OCI-LY7 (cell line): ENCODE data around the gene ANKK1. TPM values are rescaled to one million over a fixed set of nuclear protein-coding genes. Genes with fewer than 3 reads are reported as not detected.

Experiments used
- BruUV-seq: library from RNA; stranded (reverse); fragments of 400-500 nt; replicated peaks from 2 replicates; lab custom pipeline; 2021; lab: Mats Ljungman, UMichigan
- CTCF ChIA-PET: fragments of 300-600 bp; sonication (Branson Sonifier 250); formaldehyde crosslinking; loops from one replicate; lab custom pipeline; 2022; ENCODE audit warnings: antibody characterized with exemption; ENCODE audit not compliant: unreplicated experiment; lab: Charles Lee
- POLR2A ChIA-PET: fragments of 300-600 bp; sonication (Branson Sonifier 250); formaldehyde crosslinking; loops from one replicate; lab custom pipeline; 2022; ENCODE audit warnings: antibody characterized with exemption; lab: Charles Lee
- DNase-seq: peaks from one replicate; pipeline ENCODE4 v3.0.0-alpha.2; 2015; ENCODE audit warnings: low spot score
- H2AFZ ChIP-seq: fragments of 200-600 bp; sonication (generic), shearing (Covaris generic); 2 replicates; pipeline ENCODE4 v1.6.1; 2014; ENCODE audit warnings: mild to moderate bottlenecking, antibody characterized with exemption, low read length, moderate library complexity
- H3K27ac ChIP-seq: fragments of 200-600 bp; sonication (generic); 2 replicates; pipeline ENCODE4 v1.5.1; 2014; ENCODE audit warnings: mixed run types, low read depth, mild to moderate bottlenecking, moderate library complexity, low read length, inconsistent platforms; ENCODE audit not compliant: poor library complexity, severe bottlenecking
- H3K36me3 ChIP-seq: fragments of 200-600 bp; sonication (generic); 2 replicates; pipeline ENCODE4 v1.6.1; 2014; ENCODE audit warnings: mild to moderate bottlenecking, antibody characterized with exemption, low read length, moderate library complexity, mixed read lengths; ENCODE audit not compliant: insufficient read depth
- H3K4me1 ChIP-seq: fragments of 200-600 bp; sonication (generic); 2 replicates; pipeline ENCODE4 v1.5.1; 2014; ENCODE audit warnings: mild to moderate bottlenecking, low read length; ENCODE audit not compliant: insufficient read depth, poor library complexity, severe bottlenecking
- H3K4me2 ChIP-seq: fragments of 200-600 bp; sonication (generic); 2 replicates; pipeline ENCODE4 v1.6.1; 2014; ENCODE audit warnings: mild to moderate bottlenecking, low read length
- H3K4me3 ChIP-seq: fragments of 200-600 bp; sonication (generic); 2 replicates; pipeline ENCODE4 v1.5.1; 2014; ENCODE audit warnings: mild to moderate bottlenecking, low read depth, low read length; ENCODE audit not compliant: poor library complexity, severe bottlenecking
- H3K79me2 ChIP-seq: fragments of 200-600 bp; sonication (generic); 2 replicates; pipeline ENCODE4 v1.6.1; 2016; ENCODE audit warnings: low read depth, mild to moderate bottlenecking, low read length, moderate library complexity, mixed read lengths; ENCODE audit not compliant: insufficient read depth
- H3K9me2 ChIP-seq: fragments of 200-600 bp; sonication (generic); 2 replicates; pipeline ENCODE4 v1.6.1; 2016; ENCODE audit warnings: mild to moderate bottlenecking, low read length, mixed read lengths; ENCODE audit not compliant: insufficient read depth
- H3K9me3 ChIP-seq: fragments of 200-600 bp; sonication (generic); 2 replicates; pipeline ENCODE4 v1.6.1; 2014; ENCODE audit warnings: mild to moderate bottlenecking, mixed run types, low read length, mixed read lengths
- H4K20me1 ChIP-seq: fragments of 200-600 bp; sonication (generic); 2 replicates; pipeline ENCODE4 v1.6.1; 2014; ENCODE audit warnings: mild to moderate bottlenecking, antibody characterized with exemption, low read length, moderate library complexity, mixed read lengths; ENCODE audit not compliant: insufficient read depth
- CTCF ChIP-seq: fragments of 200-600 bp; sonication (generic); conservative IDR thresholded peaks from 2 replicates; pipeline ENCODE4 v1.5.1; 2014; ENCODE audit warnings: mild to moderate bottlenecking, antibody characterized with exemption, low read length, moderate library complexity, mixed read lengths
- EZH2phosphoT487 ChIP-seq: fragments of 200-600 bp; sonication (generic); IDR thresholded peaks from 2 replicates; pipeline ENCODE4 v1.6.1; 2018; ENCODE audit warnings: low read depth, borderline replicate concordance, mild to moderate bottlenecking, mixed run types, antibody characterized with exemption, low read length, moderate library complexity, mixed read lengths
- intact Hi-C: fragments of 100-400 bp; cut with micrococcal nuclease; formaldehyde crosslinking; loops from one replicate; pipeline ENCODE4 v1.10.0; 2022; ENCODE audit not compliant: unreplicated experiment
- total RNA-seq, 2 experiments: library from RNA; depleted of rRNA in 1 of 2; stranded (reverse); fragments of >200 nt in 1 of 2; shearing (Covaris generic) in 1 of 2; gene quantifications; 2 replicates each; pipeline ENCODE4 v1.2.3, GENCODE V29; 2014 to 2022

Gene ANKK1
- total RNA-seq, 2 experiments from 2014 or later = not detected

GRCh38 chr11:113386866-113387265, 713 bp upstream of the ANKK1 start:
- intact Hi-C loops = no loop called here
- no peak overlapping the region for H3K4me2 ChIP-seq
- no peak overlapping the region for H2AFZ ChIP-seq
- no peaks in the 10 kb centered on the region for H3K79me2 ChIP-seq
- H3K36me3 ChIP-seq = no peaks in the 10 kb centered on the region
- no peaks in the 10 kb centered on the region for H4K20me1 ChIP-seq
- no peak overlapping the region for H3K4me3 ChIP-seq
- DNase-seq = no peak
- ChIA-PET CTCF (no interaction called here), POLR2A (no interaction called here)
- H3K9me2 ChIP-seq = no peaks in the 10 kb centered on the region
- H3K27ac ChIP-seq = no peak overlapping the region
- BruUV-seq = no TSS peak
- no peaks in the 10 kb centered on the region for H3K4me1 ChIP-seq
- TF ChIP-seq CTCF = no peak
- TF ChIP-seq EZH2phosphoT487 = no peak
- H3K9me3 ChIP-seq = no peaks in the 10 kb centered on the region

GRCh38 chr11:113389272-113389671, 1.7 kb downstream of the ANKK1 start:
- intact Hi-C loops = no loop called here
- H3K9me2 ChIP-seq = no peaks in the 10 kb centered on the region
- H4K20me1 ChIP-seq = no peaks in the 10 kb centered on the region
- ChIA-PET POLR2A (no interaction called here), CTCF (no interaction called here)
- no peaks in the 10 kb centered on the region for H3K9me3 ChIP-seq
- H3K36me3 ChIP-seq = no peaks in the 10 kb centered on the region
- H3K4me2 ChIP-seq = no peak overlapping the region
- DNase-seq = no peak
- no peak overlapping the region for H2AFZ ChIP-seq
- TF ChIP-seq CTCF = no peak
- TF ChIP-seq EZH2phosphoT487 = no peak
- no peaks in the 10 kb centered on the region for H3K4me1 ChIP-seq
- no peak overlapping the region for H3K4me3 ChIP-seq
- no peaks in the 10 kb centered on the region for H3K79me2 ChIP-seq
- H3K27ac ChIP-seq = no peak overlapping the region
- no TSS peak for BruUV-seq

- no peak overlapping the region for H3K4me3 ChIP-seq
- TF ChIP-seq CTCF (no peak), EZH2phosphoT487 (no peak)
- no peaks in the 10 kb centered on the region for H3K4me1 ChIP-seq
- no peak for DNase-seq
- no peaks in the 10 kb centered on the region for H3K79me2 ChIP-seq
- H3K36me3 ChIP-seq = no peaks in the 10 kb centered on the region
- H3K9me3 ChIP-seq = no peaks in the 10 kb centered on the region
- CTCF ChIA-PET = no interaction called here
- POLR2A ChIA-PET = no interaction called here
- H4K20me1 ChIP-seq = no peaks in the 10 kb centered on the region
- no peaks in the 10 kb centered on the region for H3K9me2 ChIP-seq
- H3K27ac ChIP-seq = no peak overlapping the region
- no TSS peak for BruUV-seq
- no peak overlapping the region for H2AFZ ChIP-seq
- intact Hi-C loops = no loop called here
- no peak overlapping the region for H3K4me2 ChIP-seq
Measured at GRCh38 chr11:113392236-113392921, 4.8 kb downstream of the ANKK1 start.
